HuH-7 (cell line): ENCODE measurements around the gene BAX.
A peak's percentile ranks its signal among the peaks of the same experiment; 100 is the strongest.

Experiments
- DNase-seq: peaks from one replicate; pipeline ENCODE4 v3.0.0; 2011; ENCODE audit warnings: low spot score

Gene BAX

DNA sequence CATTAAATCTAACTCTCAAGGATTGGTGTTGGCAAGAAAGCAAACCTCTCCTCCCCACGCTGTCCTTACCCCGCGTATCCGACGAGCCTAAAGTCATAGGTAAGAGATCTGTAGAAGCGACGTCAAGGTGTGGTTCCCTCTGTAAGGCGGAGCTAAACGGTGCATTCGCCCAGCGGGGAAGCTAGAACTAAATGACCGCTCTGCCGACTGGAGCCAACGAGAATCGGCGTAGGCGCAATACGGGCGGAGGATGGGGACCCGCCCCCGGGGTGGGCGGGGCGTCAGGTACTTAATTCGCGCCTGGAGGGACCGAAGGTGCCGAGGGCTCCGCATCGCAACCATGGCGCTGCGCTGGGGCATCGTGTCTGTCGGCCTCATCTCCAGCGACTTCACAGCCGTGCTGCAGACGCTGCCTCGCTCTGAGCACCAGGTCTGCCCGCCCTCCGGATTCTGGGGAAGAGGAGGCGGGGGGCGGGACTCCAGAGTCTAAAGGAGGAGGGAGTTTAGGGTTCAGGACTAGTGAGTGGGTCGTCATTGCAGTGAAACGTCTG lies 21.2 kb upstream of the BAX start, which contains the start of gene DHDH:
Gene DHDH, plus strand, starts transcription at position 318 of the 551 bp plus-strand sequence. Its CDS starts 23 bp downstream, at position 341.
- DNase-seq: peak; percentile 80

DNA sequence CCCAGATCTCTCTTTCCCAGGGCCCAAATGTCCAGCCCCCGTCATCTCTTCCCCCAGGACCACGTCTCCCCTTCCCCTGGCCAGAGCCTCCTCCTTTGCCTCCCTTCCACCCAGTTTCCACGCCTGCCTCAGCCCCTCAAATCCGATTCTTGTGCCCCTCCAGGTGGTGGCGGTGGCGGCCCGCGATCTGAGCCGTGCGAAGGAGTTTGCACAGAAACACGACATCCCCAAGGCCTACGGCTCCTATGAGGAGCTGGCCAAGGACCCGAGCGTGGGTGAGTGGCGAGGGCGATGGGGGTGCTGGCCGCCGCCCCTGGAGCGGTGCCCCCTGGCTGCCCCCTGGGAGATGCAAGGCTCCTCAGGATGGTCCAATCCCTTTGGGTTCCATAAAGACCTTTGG lies 19.8 kb upstream of the BAX start:
- DNase-seq: no peak

GRCh38 chr19:48935864-48936263 lies 18.8 kb upstream of the BAX start:
- no peak for DNase-seq

GRCh38 chr19:48938256-48938655 lies 16.4 kb upstream of the BAX start:
- no peak for DNase-seq

DNA sequence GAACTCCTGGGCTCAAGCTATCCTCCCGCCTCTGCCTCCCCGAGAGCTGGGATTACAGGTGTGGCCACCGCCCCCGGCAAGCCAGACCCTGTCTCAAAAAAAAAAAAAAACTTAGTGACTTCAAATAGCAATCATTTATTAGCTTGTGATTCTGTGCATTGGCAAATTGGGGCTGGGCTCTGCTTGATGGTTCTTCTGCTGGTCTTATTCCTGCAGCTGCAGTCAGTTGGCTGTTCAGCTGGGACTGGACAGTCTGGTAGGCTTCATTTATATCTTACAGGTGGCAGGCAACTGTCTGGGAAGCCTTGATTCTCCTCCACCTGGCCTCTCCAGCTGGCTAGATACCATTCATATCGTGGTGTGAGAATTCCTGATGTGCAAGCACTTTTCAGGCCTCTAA lies 13.8 kb upstream of the BAX start:
- DNase-seq: no peak

GRCh38 chr19:48943081-48943480 lies 11.6 kb upstream of the BAX start:
- DNase-seq: no peak

- DNase-seq: no peak
These were observed 9.3 kb upstream of the BAX start for GRCh38 chr19:48945415-48945814.

GRCh38 chr19:48945817-48946216 lies 8.9 kb upstream of the BAX start:
- DNase-seq: no peak

DNA sequence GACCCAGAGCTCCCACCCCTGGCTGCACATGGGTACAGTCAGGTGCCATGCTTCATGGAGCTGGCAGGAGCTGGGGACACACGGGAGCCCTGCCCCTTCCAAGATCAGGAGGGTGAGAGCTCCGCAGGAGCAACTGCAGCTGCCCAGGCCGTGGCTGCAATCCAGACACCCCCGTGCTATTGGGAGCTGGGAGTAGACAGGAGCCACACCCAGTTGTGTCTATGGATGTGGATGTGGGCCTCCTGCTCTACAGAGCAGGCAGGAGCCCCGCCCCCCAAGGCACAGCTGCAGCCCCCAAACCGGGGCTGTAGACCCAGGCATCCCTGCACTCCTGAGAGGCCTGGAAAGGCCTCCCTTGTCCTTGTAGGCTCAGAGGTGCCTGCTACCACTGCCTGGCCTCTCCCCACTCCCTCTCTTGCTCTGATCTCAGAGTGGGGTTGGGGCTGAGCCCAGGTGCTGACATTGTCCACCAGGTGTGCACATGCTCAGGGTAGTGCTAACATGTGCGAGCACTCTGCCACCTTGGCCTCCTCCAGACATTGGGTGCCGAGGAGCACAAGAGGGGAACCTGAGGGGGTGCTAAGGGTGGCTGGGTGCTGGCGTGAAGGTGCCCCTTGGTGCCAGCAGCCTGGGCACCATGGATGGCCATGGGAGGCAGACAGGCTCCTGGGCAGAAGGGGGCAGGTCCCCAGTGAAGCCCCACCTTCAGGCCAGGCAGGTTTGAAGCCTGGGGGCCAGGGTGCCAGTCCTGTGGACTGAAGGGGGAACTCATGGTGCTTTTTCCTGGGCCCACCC lies 8.0 kb upstream of the BAX start:
- no peak for DNase-seq

DNA sequence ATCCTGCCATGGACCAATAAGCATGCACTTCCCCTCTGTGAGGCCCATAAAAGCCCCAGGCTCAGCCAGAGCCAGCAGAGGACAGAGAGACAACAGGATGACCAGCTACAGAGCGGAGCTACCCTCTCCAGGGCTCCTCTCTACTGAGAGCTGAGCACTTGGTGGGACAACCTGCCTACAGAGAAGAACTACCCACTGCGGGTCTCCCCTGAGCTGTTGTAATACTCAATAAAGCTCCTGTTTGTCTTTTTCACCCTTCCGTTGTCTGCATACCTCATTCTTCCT lies 7.5 kb upstream of the BAX start:
- DNase-seq: no peak

DNA sequence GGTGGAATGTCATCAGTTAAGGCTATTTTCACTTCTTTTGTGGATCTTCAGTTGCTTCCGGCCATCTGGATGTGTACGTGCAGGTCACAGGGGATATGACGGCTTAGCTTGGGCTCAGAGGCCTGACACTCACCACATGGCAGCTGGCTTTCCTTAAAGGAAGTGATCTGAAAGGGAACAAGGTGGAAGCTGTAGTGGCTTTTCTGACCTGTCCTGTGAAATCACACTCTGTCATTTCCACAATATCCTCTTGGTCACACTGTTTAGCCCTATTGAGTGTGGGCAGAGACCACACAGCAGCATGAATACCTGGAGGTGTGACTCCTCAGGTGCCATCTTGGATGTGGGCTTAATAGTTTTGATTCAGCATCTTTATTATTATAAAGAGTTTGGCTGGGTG lies 4.5 kb upstream of the BAX start:
- DNase-seq: no peak

DNA sequence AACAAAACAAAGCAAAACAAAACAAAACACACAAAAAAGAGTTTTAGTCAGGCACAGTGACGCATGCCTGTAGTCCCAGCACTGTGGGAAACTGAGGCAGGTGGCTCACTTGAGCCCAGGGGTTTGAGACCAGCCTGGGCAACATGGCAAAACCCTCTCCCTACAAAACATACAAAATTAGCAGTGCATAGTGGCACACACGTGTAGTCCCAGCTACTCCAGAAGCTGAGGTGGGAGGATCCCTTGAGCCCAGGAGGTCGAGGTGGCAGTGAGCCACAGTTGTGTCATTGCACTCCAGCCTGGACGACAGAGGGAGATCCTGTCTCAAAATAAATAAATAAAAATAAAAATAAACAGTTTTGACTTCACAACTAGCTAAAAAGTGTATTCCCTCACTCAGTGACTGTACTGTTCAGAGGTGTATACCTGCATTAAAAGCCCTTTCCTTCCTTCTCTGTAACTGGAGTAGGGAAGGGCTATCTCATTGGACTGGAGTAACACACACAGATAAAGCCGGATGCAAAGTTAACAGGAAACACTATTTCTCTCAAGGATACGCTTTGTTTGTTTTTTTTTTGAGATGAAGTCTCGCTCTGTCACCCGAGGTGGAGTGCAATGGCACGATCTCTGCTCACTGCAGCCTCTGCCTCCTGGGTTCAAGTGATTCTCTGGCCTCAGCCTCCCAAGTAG lies 3.7 kb upstream of the BAX start:
- no peak for DNase-seq

DNA sequence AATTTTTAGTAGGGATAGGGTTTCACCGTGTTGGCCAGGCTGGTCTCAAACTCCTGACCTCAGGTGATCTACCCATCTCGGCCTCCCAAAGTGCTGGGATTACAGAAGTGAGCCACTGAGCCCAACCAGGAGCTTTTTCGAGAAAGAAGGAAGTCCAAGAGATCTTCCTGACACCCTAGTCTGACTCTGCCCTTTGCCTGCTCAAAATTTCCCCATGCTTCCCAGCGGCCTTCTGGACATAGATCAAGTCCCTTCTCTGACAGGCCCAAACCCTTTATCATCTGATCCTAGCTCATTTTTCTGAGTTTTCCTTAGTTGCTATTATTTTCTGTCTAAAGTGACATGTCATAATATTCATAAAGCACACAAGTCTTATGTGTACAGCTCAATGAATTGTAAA lies 1.5 kb upstream of the BAX start:
- DNase-seq: no peak

GRCh38 chr19:48953990-48954594 lies 583 bp upstream of the BAX start:
- DNase-seq: no peak

DNA sequence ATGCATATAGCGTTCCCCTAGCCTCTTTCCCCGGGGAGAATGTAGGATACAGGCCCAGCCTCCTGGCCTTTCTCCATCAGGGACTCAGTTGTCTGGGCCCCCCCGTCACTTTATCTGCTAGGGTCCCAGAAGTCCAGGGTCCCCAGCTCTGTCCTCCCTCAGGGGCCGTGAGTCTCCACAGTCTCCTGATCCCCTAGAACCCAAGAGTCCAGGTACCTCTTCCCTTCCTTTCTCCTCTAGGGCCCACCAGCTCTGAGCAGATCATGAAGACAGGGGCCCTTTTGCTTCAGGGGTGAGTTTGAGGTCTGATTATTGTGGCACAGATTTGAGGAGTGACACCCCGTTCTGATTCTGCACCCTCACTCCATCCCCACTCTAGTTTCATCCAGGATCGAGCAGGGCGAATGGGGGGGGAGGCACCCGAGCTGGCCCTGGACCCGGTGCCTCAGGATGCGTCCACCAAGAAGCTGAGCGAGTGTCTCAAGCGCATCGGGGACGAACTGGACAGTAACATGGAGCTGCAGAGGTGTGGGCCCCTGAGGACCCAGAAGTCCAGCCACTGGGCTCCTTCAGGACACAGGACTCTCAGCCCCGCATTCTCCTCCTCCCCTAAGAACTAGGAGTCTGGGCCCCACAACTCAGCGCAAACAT lies 758 bp downstream of the BAX start:
- DNase-seq: no peak

GRCh38 chr19:48958006-48958405 lies 3.3 kb downstream of the BAX start:
- DNase-seq: no peak

GRCh38 chr19:48959341-48960239 lies 4.9 kb downstream of the BAX start:
- DNase-seq: no peak

DNA sequence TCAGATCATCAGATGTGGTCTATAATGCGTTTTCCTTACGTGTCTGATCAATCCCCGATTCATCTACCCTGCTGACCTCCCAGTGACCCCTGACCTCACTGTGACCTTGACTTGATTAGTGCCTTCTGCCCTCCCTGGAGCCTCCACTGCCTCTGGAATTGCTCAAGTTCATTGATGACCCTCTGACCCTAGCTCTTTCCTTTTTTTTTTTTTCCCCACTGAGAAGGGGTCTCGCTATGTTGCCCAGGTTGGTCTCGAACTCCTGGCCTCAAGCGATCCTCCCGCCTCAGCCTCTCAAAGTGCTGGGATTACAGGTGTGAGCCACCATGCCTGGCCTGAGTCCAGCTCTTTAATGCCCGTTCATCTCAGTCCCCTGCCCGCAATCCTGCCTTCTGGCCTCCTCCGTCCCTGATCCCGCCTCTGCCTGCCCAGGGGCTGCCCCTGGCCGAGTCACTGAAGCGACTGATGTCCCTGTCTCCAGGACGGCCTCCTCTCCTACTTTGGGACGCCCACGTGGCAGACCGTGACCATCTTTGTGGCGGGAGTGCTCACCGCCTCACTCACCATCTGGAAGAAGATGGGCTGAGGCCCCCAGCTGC lies 6.5 kb downstream of the BAX start:
- DNase-seq: no peak

DNA sequence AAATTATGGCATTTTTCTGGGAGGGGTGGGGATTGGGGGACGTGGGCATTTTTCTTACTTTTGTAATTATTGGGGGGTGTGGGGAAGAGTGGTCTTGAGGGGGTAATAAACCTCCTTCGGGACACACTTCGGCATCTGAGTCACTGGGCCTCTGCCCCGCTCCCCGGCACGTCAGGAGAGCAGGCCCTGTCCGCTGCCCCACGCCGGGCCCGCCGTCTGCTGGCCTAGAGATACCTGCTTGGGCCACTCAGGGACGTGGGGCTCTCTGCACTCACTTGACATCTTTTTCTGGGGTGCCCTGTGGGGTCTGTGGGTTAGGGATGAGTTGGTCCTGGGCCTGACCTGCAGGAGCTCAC lies 7.0 kb downstream of the BAX start:
- no peak for DNase-seq

DNA sequence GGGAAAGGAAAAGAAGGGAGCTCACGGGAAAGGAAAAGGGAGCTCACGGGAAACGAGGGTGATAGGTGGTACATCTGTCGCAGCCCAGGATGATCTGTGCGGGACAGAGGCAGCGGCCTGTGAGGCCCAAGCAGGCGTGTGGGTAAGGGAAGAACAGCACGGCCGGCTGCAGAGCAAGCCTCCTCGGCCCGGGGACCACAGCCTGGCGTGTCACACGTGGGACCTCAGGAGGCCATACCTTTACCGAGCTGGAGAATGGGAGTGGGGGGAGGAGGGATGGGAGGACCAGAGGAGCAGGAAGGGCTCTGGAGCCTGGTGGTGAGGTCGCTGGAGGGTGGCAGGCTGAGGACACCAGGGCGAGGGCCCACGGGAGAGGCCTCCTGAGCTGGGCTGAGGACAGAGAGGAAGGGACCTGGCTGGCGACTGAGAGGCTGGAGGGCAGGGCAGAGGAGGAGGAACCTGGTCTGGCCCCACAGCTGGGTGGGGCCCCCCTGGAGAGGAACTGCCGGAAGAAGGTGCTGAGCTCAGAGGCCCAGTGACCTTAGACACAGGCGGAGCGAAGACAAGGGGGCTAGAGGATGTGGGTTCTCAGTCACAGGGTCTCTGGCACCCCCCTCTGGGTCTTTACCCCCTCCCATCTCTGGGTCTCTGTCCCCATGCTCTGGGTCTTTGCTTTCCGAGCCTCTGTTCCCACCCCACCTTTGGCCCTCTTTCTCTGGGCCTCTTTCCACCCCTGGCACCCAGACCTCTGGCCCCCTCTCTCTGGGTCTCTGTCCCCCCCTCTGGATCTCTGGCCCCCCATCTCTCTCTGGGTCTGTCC lies 7.6 kb downstream of the BAX start:
- DNase-seq: peak; percentile 72

- no peak for DNase-seq
These were observed 8.1 kb downstream of the BAX start for GRCh38 chr19:48962849-48963165.
